Loucy (cell line): Measurements from ENCODE around the gene RPL4.

ENCODE experiments used
- CTCF ChIP-seq: fragments of 200-600 bp; sonication (generic); conservative IDR thresholded peaks from 2 replicates; pipeline ENCODE4 v1.5.1; 2014; ENCODE audit warnings: mild to moderate bottlenecking, antibody characterized with exemption, low read length
- EZH2phosphoT487 ChIP-seq: fragments of 200-600 bp; IDR thresholded peaks from 2 replicates; pipeline ENCODE4 v1.6.1; 2018; ENCODE audit warnings: antibody characterized with exemption, mild to moderate bottlenecking, moderate library complexity, borderline replicate concordance

- TF ChIP-seq CTCF (no peak), EZH2phosphoT487 (no peak)
Measured at GRCh38 chr15:66514586-66514985, 9.9 kb upstream of the RPL4 start.
